GM12892 (cell line): ENCODE measurements around the gene NENF.

Source experiments
- POLR2A ChIP-seq: IDR thresholded peaks from 2 replicates; pipeline ENCODE4 v1.6.1; 2011; ENCODE audit warnings: low read depth, low read length, control low read depth
- POLR2AphosphoS5 ChIP-seq: IDR thresholded peaks from 2 replicates; pipeline ENCODE4 v1.6.1; 2011; ENCODE audit warnings: low read depth, low read length, control low read depth
- TAF1 ChIP-seq: IDR thresholded peaks from 2 replicates; pipeline ENCODE4 v1.6.1; 2011; ENCODE audit warnings: low read depth, mild to moderate bottlenecking, control low read depth, low read length, borderline replicate concordance

GRCh38 chr1:212466898-212467650 lies 34.4 kb downstream of the NENF start:
- no peak for TF ChIP-seq POLR2A
- no peak for TF ChIP-seq TAF1
- no peak for TF ChIP-seq POLR2AphosphoS5
